CD14-positive monocyte (primary cell): ENCODE data around the gene KRT72. TPM values are rescaled to one million over a fixed set of nuclear protein-coding genes. Genes with fewer than 3 reads are reported as not detected.
A peak's percentile ranks its signal among the peaks of the same experiment; 100 is the strongest.

Experiments
- DNase-seq, 3 donors: peaks; one replicate each; pipeline ENCODE4 v3.0.0-alpha.2; 2011 to 2022
- H2AFZ ChIP-seq: 2 replicates; pipeline ENCODE4 v1.6.0; 2012; ENCODE audit warnings: mild to moderate bottlenecking, low read depth, low read length, inconsistent platforms; ENCODE audit not compliant: insufficient read depth, poor library complexity, severe bottlenecking
- H3K27ac ChIP-seq, 2 donors: 1 replicate in 1 of 2; 2 replicates in 1 of 2; pipeline ENCODE4 v1.5.1; 2012 to 2013; ENCODE audit warnings: low read length in 2 of 2, control low read depth in 1 of 2, inconsistent platforms in 1 of 2, low read depth in 1 of 2, mild to moderate bottlenecking in 1 of 2
- H3K27me3 ChIP-seq, 2 donors: one replicate each; pipeline versions ENCODE4 v1.6.0 to v1.6.1; 2011 to 2013; ENCODE audit warnings: low read length in 2 of 2; ENCODE audit not compliant: control insufficient read depth in 2 of 2, insufficient read depth in 2 of 2
- H3K36me3 ChIP-seq, 2 donors: replicated peaks in 1 of 2; 1 replicate in 1 of 2; 2 replicates in 1 of 2; pipeline versions ENCODE4 v1.5.1 to v1.6.1; 2012 to 2013; ENCODE audit warnings: low read length in 2 of 2, control low read depth in 1 of 2, inconsistent platforms in 1 of 2, mild to moderate bottlenecking in 1 of 2; ENCODE audit not compliant: insufficient read depth in 2 of 2, control insufficient read depth in 1 of 2
- H3K4me1 ChIP-seq, 2 donors: 1 replicate in 1 of 2; 2 replicates in 1 of 2; pipeline versions ENCODE4 v1.5.1 to v1.6.1; 2012 to 2013; ENCODE audit warnings: low read length in 2 of 2, control low read depth in 1 of 2, inconsistent platforms in 1 of 2, mild to moderate bottlenecking in 1 of 2, moderate library complexity in 1 of 2; ENCODE audit not compliant: insufficient read depth in 2 of 2, control insufficient read depth in 1 of 2
- H3K4me2 ChIP-seq: replicated peaks from 2 replicates; pipeline ENCODE3; 2012; ENCODE audit warnings: low read length, moderate library complexity, mild to moderate bottlenecking; ENCODE audit not compliant: poor library complexity, severe bottlenecking; ENCODE audit errors: extremely low read depth
- H3K4me3 ChIP-seq, 3 experiments: fragments of 200-600 bp in 1 of 3; sonication (generic) in 1 of 3; replicated peaks in 1 of 3; 1 replicate in 2 of 3; 2 replicates in 1 of 3; pipeline ENCODE4 v1.5.1; 2011 to 2013; ENCODE audit warnings: low read length in 3 of 3, mild to moderate bottlenecking in 3 of 3, control low read depth in 2 of 3, low read depth in 2 of 3, inconsistent platforms in 1 of 3, moderate library complexity in 1 of 3
- H3K79me2 ChIP-seq: 2 replicates; pipeline ENCODE4 v1.6.0; 2012; ENCODE audit warnings: mild to moderate bottlenecking, control low read depth, inconsistent platforms, low read length, moderate library complexity; ENCODE audit not compliant: insufficient read depth
- H3K9ac ChIP-seq: 2 replicates; pipeline ENCODE4 v1.6.0; 2017; ENCODE audit warnings: low read length, mild to moderate bottlenecking; ENCODE audit not compliant: insufficient read depth, poor library complexity, severe bottlenecking
- H3K9me3 ChIP-seq, 2 donors: replicated peaks in 1 of 2; 1 replicate in 1 of 2; 2 replicates in 1 of 2; pipeline versions ENCODE4 v1.5.1 to v1.6.1; 2012 to 2013; ENCODE audit warnings: low read length in 2 of 2, control low read depth in 1 of 2; ENCODE audit not compliant: control insufficient read depth in 1 of 2, insufficient read depth in 1 of 2
- H4K20me1 ChIP-seq: 2 replicates; pipeline ENCODE4 v1.6.0; 2012; ENCODE audit warnings: mild to moderate bottlenecking, low read length, control low read depth, moderate library complexity; ENCODE audit not compliant: insufficient read depth
- H3K27ac Mint-ChIP-seq, 7 donors: one replicate each; pipeline ENCODE4 v1.8.0; 2020; ENCODE audit warnings: mild to moderate bottlenecking in 7 of 7, mixed read lengths in 7 of 7, moderate library complexity in 6 of 7, inconsistent platforms in 2 of 7
- H3K27me3 Mint-ChIP-seq, 3 donors: one replicate each; pipeline ENCODE4 v1.8.0; 2021 to 2022; ENCODE audit warnings: low read depth in 3 of 3, mild to moderate bottlenecking in 3 of 3, mixed read lengths in 3 of 3, moderate library complexity in 3 of 3, inconsistent platforms in 1 of 3
- H3K36me3 Mint-ChIP-seq, 2 donors: one replicate each; pipeline ENCODE4 v1.8.0; 2020; ENCODE audit warnings: mixed read lengths in 2 of 2, inconsistent platforms in 1 of 2, mild to moderate bottlenecking in 1 of 2
- H3K4me1 Mint-ChIP-seq: one replicate; pipeline ENCODE4 v1.8.0; 2020; ENCODE audit warnings: mild to moderate bottlenecking, mixed read lengths
- H3K4me3 Mint-ChIP-seq, 2 donors: one replicate each; pipeline ENCODE4 v1.8.0; 2020; ENCODE audit warnings: mild to moderate bottlenecking in 2 of 2, mixed read lengths in 2 of 2, moderate library complexity in 1 of 2
- H3K9me3 Mint-ChIP-seq, 7 donors: one replicate each; pipeline ENCODE4 v1.8.0; 2020 to 2022; ENCODE audit warnings: mixed read lengths in 7 of 7, mild to moderate bottlenecking in 6 of 7, moderate library complexity in 6 of 7, inconsistent platforms in 2 of 7
- WGBS: methylation state at CpG from one replicate; pipeline ENCODE4 v1.1.5; 2013; ENCODE audit warnings: missing lambda C conversion rate; ENCODE audit not compliant: insufficient coverage; 5-methylcytosine and 5-hydroxymethylcytosine counted together
- intact Hi-C, 2 donors: fragments of 100-400 bp; cut with micrococcal nuclease; formaldehyde crosslinking; loops; one replicate each; pipeline versions ENCODE4 v1.15.0 to v1.15.1; 2023
- polyA plus RNA-seq, 3 donors: library from polyadenylated mRNA; depleted of rRNA in 1 of 3; unstranded in 2 of 3; stranded (reverse) in 1 of 3; fragments of 300-500 nt in 2 of 3; fragments of >200 nt in 1 of 3; fragmentation: Illumina TruSeq in 2 of 3; gene quantifications; 1 replicate in 2 of 3; 2 replicates in 1 of 3; pipeline ENCODE4 v1.2.3, GENCODE V29; 2012 to 2021
- TF ChIP-seq, protein P1 (sequence below): fragments of 200-600 bp; IDR thresholded peaks from one replicate; pipeline ENCODE4 v1.8.0; 2022; ENCODE audit warnings: antibody characterized with exemption, mild to moderate bottlenecking

The KRT72 gene
- polyA plus RNA-seq, 3 donors: not detected

GRCh38 chr12:52573743-52574142, 27.5 kb downstream of the KRT72 start, which contains the start of gene KRT74:
TSS of gene KRT74 (minus strand) at chr12:52573843. CDS start at chr12:52573777, 66 bp downstream.
- H3K4me1 ChIP-seq: no peaks in the 10 kb centered on the region
- TF ChIP-seq, protein P1, sequence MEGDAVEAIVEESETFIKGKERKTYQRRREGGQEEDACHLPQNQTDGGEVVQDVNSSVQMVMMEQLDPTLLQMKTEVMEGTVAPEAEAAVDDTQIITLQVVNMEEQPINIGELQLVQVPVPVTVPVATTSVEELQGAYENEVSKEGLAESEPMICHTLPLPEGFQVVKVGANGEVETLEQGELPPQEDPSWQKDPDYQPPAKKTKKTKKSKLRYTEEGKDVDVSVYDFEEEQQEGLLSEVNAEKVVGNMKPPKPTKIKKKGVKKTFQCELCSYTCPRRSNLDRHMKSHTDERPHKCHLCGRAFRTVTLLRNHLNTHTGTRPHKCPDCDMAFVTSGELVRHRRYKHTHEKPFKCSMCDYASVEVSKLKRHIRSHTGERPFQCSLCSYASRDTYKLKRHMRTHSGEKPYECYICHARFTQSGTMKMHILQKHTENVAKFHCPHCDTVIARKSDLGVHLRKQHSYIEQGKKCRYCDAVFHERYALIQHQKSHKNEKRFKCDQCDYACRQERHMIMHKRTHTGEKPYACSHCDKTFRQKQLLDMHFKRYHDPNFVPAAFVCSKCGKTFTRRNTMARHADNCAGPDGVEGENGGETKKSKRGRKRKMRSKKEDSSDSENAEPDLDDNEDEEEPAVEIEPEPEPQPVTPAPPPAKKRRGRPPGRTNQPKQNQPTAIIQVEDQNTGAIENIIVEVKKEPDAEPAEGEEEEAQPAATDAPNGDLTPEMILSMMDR: no peak
- H3K36me3 Mint-ChIP-seq: no peaks in the 10 kb centered on the region
- H3K9ac ChIP-seq: no peak within 1 kb of the TSS
- no peaks in the 10 kb centered on the region for H3K27me3 ChIP-seq
- H3K9me3 ChIP-seq: no peaks in the 10 kb centered on the region
- H3K27ac Mint-ChIP-seq: peak within 1 kb of the TSS in 1 of 7 donors; percentile 31
- no peaks in the 10 kb centered on the region for H3K4me1 Mint-ChIP-seq
- DNase-seq: no peak
- no peaks in the 10 kb centered on the region for H3K9me3 Mint-ChIP-seq
- intact Hi-C loops: no loop called here
- no peaks in the 10 kb centered on the region for H4K20me1 ChIP-seq
- peaks cover 1 to 6% (median 5%) of the 10 kb centered on the region in 3 donors for H3K27me3 Mint-ChIP-seq
- no peaks in the 10 kb centered on the region for H3K79me2 ChIP-seq
- no peak within 1 kb of the TSS for H3K27ac ChIP-seq
- no peak within 1 kb of the TSS for H3K4me3 Mint-ChIP-seq
- no peak within 1 kb of the TSS for H2AFZ ChIP-seq
- WGBS: no CpG with 5 or more reads among the region's 3 CpGs
- no peak within 1 kb of the TSS for H3K4me3 ChIP-seq
- H3K36me3 ChIP-seq: no peaks in the 10 kb centered on the region
- H3K4me2 ChIP-seq: no peak within 1 kb of the TSS

DNA sequence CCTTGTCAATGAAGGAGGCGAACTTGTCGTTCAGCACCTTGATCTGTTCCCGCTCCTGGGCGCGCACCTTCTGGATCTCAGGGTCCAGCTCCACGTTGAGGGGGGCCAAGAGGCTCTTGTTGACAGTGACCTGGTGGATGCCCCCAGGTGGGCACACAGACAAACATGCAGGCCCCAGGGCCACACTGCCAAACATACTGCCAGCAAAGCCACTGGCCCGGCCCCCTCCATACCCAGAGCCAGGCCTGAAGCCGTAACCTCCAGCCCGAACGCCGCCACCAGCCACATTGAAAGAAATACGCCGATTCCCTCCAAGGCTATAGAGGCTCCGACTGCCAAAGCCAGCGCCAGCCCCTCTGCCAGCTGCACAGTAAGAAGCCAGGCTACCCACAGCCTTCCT, 28.0 kb downstream of the KRT72 start:
- no peaks in the 10 kb centered on the region for H3K27me3 ChIP-seq
- TF ChIP-seq, protein P1: no peak
- H3K27ac ChIP-seq: no peak overlapping the region
- peaks cover 1 to 6% (median 5%) of the 10 kb centered on the region in 3 donors for H3K27me3 Mint-ChIP-seq
- H3K4me3 Mint-ChIP-seq: no peak overlapping the region
- no peak overlapping the region for H3K4me2 ChIP-seq
- H3K9me3 ChIP-seq: no peaks in the 10 kb centered on the region
- no peak overlapping the region for H2AFZ ChIP-seq
- no peak overlapping the region for H3K4me3 ChIP-seq
- H3K4me1 ChIP-seq: no peaks in the 10 kb centered on the region
- no peaks in the 10 kb centered on the region for H3K79me2 ChIP-seq
- H3K4me1 Mint-ChIP-seq: no peaks in the 10 kb centered on the region
- H3K9me3 Mint-ChIP-seq: no peaks in the 10 kb centered on the region
- H3K9ac ChIP-seq: no peak overlapping the region
- H3K36me3 ChIP-seq: no peaks in the 10 kb centered on the region
- H3K27ac Mint-ChIP-seq: no peak overlapping the region
- H4K20me1 ChIP-seq: no peaks in the 10 kb centered on the region
- 98% methylated on average over 8 of the region's 15 CpGs for WGBS
- intact Hi-C loops: no loop called here
- no peaks in the 10 kb centered on the region for H3K36me3 Mint-ChIP-seq
- DNase-seq: no peak
